ENCODE measurements around the gene SMG9.

The SMG9 gene

DNA sequence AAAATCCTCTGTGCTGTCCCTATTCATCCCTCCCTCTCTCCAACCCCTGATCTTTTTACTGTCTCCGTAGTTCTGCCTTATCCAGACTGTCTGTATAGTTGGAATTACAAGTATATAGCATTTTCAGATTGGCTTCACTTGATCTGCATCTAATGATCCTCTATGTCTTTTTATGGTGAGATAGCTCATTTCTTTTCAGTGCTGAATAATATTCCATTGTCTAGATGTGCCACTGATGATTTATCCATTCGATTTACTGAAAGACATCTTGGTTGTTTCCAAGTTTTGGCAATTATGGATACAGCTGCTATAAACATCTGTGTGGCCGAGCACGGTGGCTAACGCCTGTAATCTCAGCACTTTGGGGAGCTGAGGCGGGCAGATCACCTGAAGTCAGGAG is 19.7 kb downstream of the SMG9 start:
- Histone ChIP-seq H2AFZ (ENCODE audit: low read length) (no peak overlapping the region), H3K9me3 (replicated peaks; ENCODE audit: insufficient read depth, low read length) (no peaks in the 10 kb centered on the region), H3K4me3 (ENCODE audit: low read length) (no peak overlapping the region), H3K9ac (ENCODE audit: low read length) (no peak overlapping the region), H3K36me3 (replicated peaks; ENCODE audit: insufficient read depth, low read length) (no peaks in the 10 kb centered on the region; the same call in none of the 2 replicates), H3K4me1 (ENCODE audit: low read length) (no peaks in the 10 kb centered on the region), H3K27me3 (replicated peaks; ENCODE audit: insufficient read depth, low read length) (no peaks in the 10 kb centered on the region), H4K20me1 (ENCODE audit: insufficient read depth, low read length) (no peaks in the 10 kb centered on the region), H3K9me2 (replicated peaks; ENCODE audit: insufficient read depth, low read length) (no peaks in the 10 kb centered on the region), H3K79me2 (ENCODE audit: low read length) (no peaks in the 10 kb centered on the region), H3K27ac (ENCODE audit: low read length) (no peak overlapping the region), H3K4me2 (ENCODE audit: low read depth, low read length) (no peak overlapping the region), H3F3A (ENCODE audit: insufficient read depth, low read length) (no peaks in the 10 kb centered on the region)
- no peak for TF ChIP-seq EZH2phosphoT487 (IDR thresholded peaks at IDR 0.05; ENCODE audit: low read length)
- TF ChIP-seq, protein P1, sequence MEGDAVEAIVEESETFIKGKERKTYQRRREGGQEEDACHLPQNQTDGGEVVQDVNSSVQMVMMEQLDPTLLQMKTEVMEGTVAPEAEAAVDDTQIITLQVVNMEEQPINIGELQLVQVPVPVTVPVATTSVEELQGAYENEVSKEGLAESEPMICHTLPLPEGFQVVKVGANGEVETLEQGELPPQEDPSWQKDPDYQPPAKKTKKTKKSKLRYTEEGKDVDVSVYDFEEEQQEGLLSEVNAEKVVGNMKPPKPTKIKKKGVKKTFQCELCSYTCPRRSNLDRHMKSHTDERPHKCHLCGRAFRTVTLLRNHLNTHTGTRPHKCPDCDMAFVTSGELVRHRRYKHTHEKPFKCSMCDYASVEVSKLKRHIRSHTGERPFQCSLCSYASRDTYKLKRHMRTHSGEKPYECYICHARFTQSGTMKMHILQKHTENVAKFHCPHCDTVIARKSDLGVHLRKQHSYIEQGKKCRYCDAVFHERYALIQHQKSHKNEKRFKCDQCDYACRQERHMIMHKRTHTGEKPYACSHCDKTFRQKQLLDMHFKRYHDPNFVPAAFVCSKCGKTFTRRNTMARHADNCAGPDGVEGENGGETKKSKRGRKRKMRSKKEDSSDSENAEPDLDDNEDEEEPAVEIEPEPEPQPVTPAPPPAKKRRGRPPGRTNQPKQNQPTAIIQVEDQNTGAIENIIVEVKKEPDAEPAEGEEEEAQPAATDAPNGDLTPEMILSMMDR (IDR thresholded peaks at IDR 0.05; ENCODE audit: low read length): no peak
- no peak for TF ChIP-seq EZH2 (optimal IDR thresholded peaks at IDR 0.05; ENCODE audit: low read depth, low read length)
- no peak for DNase-seq

DNA sequence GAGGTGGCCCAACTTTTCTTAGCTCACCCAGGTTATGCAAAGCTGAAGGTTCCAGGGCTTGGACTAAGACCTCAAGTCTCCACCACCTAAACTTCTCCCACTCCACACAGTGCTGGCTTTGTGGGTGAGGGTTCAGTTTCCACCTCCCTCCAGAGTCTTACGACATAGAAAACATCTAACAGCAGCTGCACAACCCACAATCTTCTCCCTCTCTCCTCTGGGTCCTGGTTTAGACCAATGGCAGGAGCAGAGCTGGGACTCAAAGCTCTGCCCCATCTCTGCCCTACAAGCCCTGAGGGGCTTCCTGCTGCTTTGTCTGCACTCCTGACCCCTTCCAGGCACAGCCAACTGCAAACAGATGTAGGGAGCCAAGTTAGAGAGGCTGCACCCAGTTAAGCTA is 22.9 kb downstream of the SMG9 start:
- no peaks in the 10 kb centered on the region for H4K20me1 ChIP-seq (ENCODE audit: insufficient read depth, low read length)
- DNase-seq: no peak
- no peaks in the 10 kb centered on the region for H3K27me3 ChIP-seq (replicated peaks; ENCODE audit: insufficient read depth, low read length)
- H3K9me2 ChIP-seq (replicated peaks; ENCODE audit: insufficient read depth, low read length): no peaks in the 10 kb centered on the region
- H3K4me1 ChIP-seq (ENCODE audit: low read length): no peaks in the 10 kb centered on the region
- no peak overlapping the region for H3K4me3 ChIP-seq (ENCODE audit: low read length)
- H3K27ac ChIP-seq (ENCODE audit: low read length): no peak overlapping the region
- no peaks in the 10 kb centered on the region for H3K9me3 ChIP-seq (replicated peaks; ENCODE audit: insufficient read depth, low read length)
- no peaks in the 10 kb centered on the region for H3K79me2 ChIP-seq (ENCODE audit: low read length)
- no peak overlapping the region for H3K9ac ChIP-seq (ENCODE audit: low read length)
- no peaks in the 10 kb centered on the region; the same call in none of the 2 replicates for H3K36me3 ChIP-seq (replicated peaks; ENCODE audit: insufficient read depth, low read length)
- TF ChIP-seq EZH2 (optimal IDR thresholded peaks at IDR 0.05; ENCODE audit: low read depth, low read length): no peak
- TF ChIP-seq, protein P1 (IDR thresholded peaks at IDR 0.05; ENCODE audit: low read length): no peak
- no peak for TF ChIP-seq EZH2phosphoT487 (IDR thresholded peaks at IDR 0.05; ENCODE audit: low read length)
- H3F3A ChIP-seq (ENCODE audit: insufficient read depth, low read length): no peaks in the 10 kb centered on the region
- H2AFZ ChIP-seq (ENCODE audit: low read length): no peak overlapping the region
- H3K4me2 ChIP-seq (ENCODE audit: low read depth, low read length): no peak overlapping the region

DNA sequence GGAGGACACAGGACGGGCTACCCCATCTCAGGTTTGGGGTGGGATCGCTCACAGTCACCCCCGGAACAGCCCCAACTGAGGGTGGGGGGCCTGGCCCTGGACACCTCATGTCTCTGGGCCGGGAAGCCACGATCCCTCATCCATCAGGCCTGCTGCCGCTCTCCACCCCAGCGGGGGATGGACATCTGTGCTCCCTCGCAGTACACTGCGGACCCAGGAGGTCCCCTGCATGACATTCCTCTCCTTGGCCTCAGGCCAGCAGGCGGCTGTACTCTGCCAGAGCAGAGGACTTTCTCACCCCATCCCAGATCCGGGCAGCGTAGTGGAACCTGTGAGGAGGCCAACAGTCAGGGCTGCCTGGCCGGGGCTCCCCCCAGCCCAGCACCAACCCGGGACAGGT is 23.4 kb downstream of the SMG9 start:
- Histone ChIP-seq H3K4me2 (ENCODE audit: low read depth, low read length) (no peak overlapping the region), H3K79me2 (ENCODE audit: low read length) (no peaks in the 10 kb centered on the region), H3F3A (ENCODE audit: insufficient read depth, low read length) (no peaks in the 10 kb centered on the region), H3K27ac (ENCODE audit: low read length) (no peak overlapping the region), H2AFZ (ENCODE audit: low read length) (no peak overlapping the region), H3K9me2 (replicated peaks; ENCODE audit: insufficient read depth, low read length) (no peaks in the 10 kb centered on the region), H3K36me3 (replicated peaks; ENCODE audit: insufficient read depth, low read length) (no peaks in the 10 kb centered on the region; the same call in none of the 2 replicates), H4K20me1 (ENCODE audit: insufficient read depth, low read length) (no peaks in the 10 kb centered on the region), H3K9ac (ENCODE audit: low read length) (no peak overlapping the region), H3K9me3 (replicated peaks; ENCODE audit: insufficient read depth, low read length) (no peaks in the 10 kb centered on the region), H3K27me3 (replicated peaks; ENCODE audit: insufficient read depth, low read length) (no peaks in the 10 kb centered on the region), H3K4me3 (ENCODE audit: low read length) (no peak overlapping the region), H3K4me1 (ENCODE audit: low read length) (no peaks in the 10 kb centered on the region)
- no peak for DNase-seq
- TF ChIP-seq, protein P1 (IDR thresholded peaks at IDR 0.05; ENCODE audit: low read length): no peak
- no peak for TF ChIP-seq EZH2 (optimal IDR thresholded peaks at IDR 0.05; ENCODE audit: low read depth, low read length)
- no peak for TF ChIP-seq EZH2phosphoT487 (IDR thresholded peaks at IDR 0.05; ENCODE audit: low read length)

All from MM.1S (cell line).